ENCODE measurements around the gene FERMT2. TPM values are rescaled to one million over a fixed set of nuclear protein-coding genes. Genes with fewer than 3 reads are reported as not detected.

The FERMT2 gene
- total and polyA plus RNA-seq, 11 donors: 31.2 to 158 (median 104) TPM

- ATAC-seq: no peak
- Histone ChIP-seq H3K4me1 (peaks cover 11 to 85% (median 64%) of the 10 kb centered on the region in 12 donors), H3K27ac (peak overlapping the region in 4 of 12 donors; percentile 6 to 75 (median 60)), H3K9me3 (no peaks in the 10 kb centered on the region), H3K27me3 (no peaks in the 10 kb centered on the region), H3K36me3 (peaks cover 0 to 40% (median 9%) of the 10 kb centered on the region in 9 donors), H3K4me3 (no peak overlapping the region)
- intact Hi-C loops (cut with DNase I): loop anchor here in 1 of 10 donors (5.0 kb wide), 1 partner anchor 32 kb away; the partner anchor contains the start of gene FERMT2
- 38 to 55% (median 46%) methylated on average over 3 of the region's 3 CpGs for WGBS, 4 donors
- TF ChIP-seq CTCF (IDR thresholded peaks at IDR 0.05) (no peak), POLR2A (IDR thresholded peaks at IDR 0.05) (no peak)
- DNase-seq: no peak
Observed at GRCh38 chr14:52919971-52920370, 30.9 kb downstream of the FERMT2 start.

- peaks cover 0 to 42% (median 9%) of the 10 kb centered on the region in 9 donors for H3K36me3 ChIP-seq
- DNase-seq (no peak), ATAC-seq (peak; percentile 60 to 88 (median 82))
- H3K27me3 ChIP-seq: no peaks in the 10 kb centered on the region
- no peak for TF ChIP-seq CTCF (IDR thresholded peaks at IDR 0.05)
- no peak for TF ChIP-seq POLR2A (IDR thresholded peaks at IDR 0.05)
- no peak overlapping the region for H3K4me3 ChIP-seq
- intact Hi-C loops (cut with DNase I): loop anchor here in 1 of 10 donors (5.0 kb wide), 1 partner anchor 34 kb away; the partner anchor contains the start of gene FERMT2
- no peaks in the 10 kb centered on the region for H3K9me3 ChIP-seq
- peaks cover 11 to 70% (median 51%) of the 10 kb centered on the region in 12 donors for H3K4me1 ChIP-seq
- H3K27ac ChIP-seq: peak overlapping the region in 7 of 12 donors; percentile 2 to 75 (median 16)
Observed at GRCh38 chr14:52918486-52918885, 32.4 kb downstream of the FERMT2 start.

- Histone ChIP-seq H3K9me3 (no peaks in the 10 kb centered on the region), H3K4me1 (peaks cover 11 to 70% (median 48%) of the 10 kb centered on the region in 12 donors), H3K27me3 (no peaks in the 10 kb centered on the region), H3K4me3 (no peak overlapping the region), H3K36me3 (peaks cover 0 to 42% (median 9%) of the 10 kb centered on the region in 9 donors), H3K27ac (peak overlapping the region in 4 of 12 donors; percentile 2 to 75 (median 49))
- whole genome bisulfite sequencing, 4 donors: 85 to 96% (median 89%) methylated on average over 1 of the region's 1 CpG
- intact Hi-C loops (cut with DNase I): loop anchor here in 1 of 10 donors (5.0 kb wide), 1 partner anchor 35 kb away; the partner anchor contains the start of gene FERMT2
- ATAC-seq: peak; percentile 33 to 52 (median 34)
- no peak for DNase-seq
- TF ChIP-seq POLR2A (IDR thresholded peaks at IDR 0.05) (no peak), CTCF (IDR thresholded peaks at IDR 0.05) (no peak)
Observed at GRCh38 chr14:52917735-52918134, 33.1 kb downstream of the FERMT2 start.

GRCh38 chr14:52914295-52914694 lies 36.6 kb downstream of the FERMT2 start:
- H3K4me1 ChIP-seq: peaks cover 10 to 56% (median 43%) of the 10 kb centered on the region in 12 donors
- no peak overlapping the region for H3K27ac ChIP-seq
- TF ChIP-seq CTCF (IDR thresholded peaks at IDR 0.05) (no peak), POLR2A (IDR thresholded peaks at IDR 0.05) (no peak)
- H3K36me3 ChIP-seq: peaks cover 0 to 46% (median 9%) of the 10 kb centered on the region in 9 donors
- WGBS, 4 donors: 96 to 99% (median 97%) methylated on average over 3 of the region's 3 CpGs
- ATAC-seq (no peak), DNase-seq (no peak)
- no peaks in the 10 kb centered on the region for H3K9me3 ChIP-seq
- H3K4me3 ChIP-seq: no peak overlapping the region
- intact Hi-C loops (cut with DNase I): loop anchor here in 1 of 10 donors (5.0 kb wide), 1 partner anchor 33 kb away; no protein-coding TSS in a partner anchor
- no peaks in the 10 kb centered on the region for H3K27me3 ChIP-seq
